Endometrial microvascular endothelial cells (primary cell): ENCODE results near the gene CACNB1. TPM values are rescaled to one million over a fixed set of nuclear protein-coding genes. Genes with fewer than 3 reads are reported as not detected.

Experiments used
- in situ Hi-C: cut with HindIII; loops from 2 replicates; pipeline ENCODE4 v1.10.0; 2017; ENCODE audit warnings: low sequenced_read_pairs, low pct_unique_long_range_greater_than_20kb; ENCODE audit errors: inconsistent ontology term
- total RNA-seq: library from RNA; depleted of rRNA; stranded (reverse); fragments of >200 nt; gene quantifications from one replicate; pipeline ENCODE4 v1.2.3, GENCODE V29; 2015; ENCODE audit errors: inconsistent ontology term

The CACNB1 gene
- 2.7 TPM for total RNA-seq

- in situ Hi-C loops = no loop called here
These were observed at the start of gene CACNB1 for GRCh38 chr17:39197380-39198185. TSS of gene CACNB1 (minus strand) at chr17:39197669. CDS start at chr17:39197495, 174 bp downstream.

- in situ Hi-C loops = no loop called here
These were observed 48.8 kb upstream of the CACNB1 start for GRCh38 chr17:39246274-39246673.

DNA sequence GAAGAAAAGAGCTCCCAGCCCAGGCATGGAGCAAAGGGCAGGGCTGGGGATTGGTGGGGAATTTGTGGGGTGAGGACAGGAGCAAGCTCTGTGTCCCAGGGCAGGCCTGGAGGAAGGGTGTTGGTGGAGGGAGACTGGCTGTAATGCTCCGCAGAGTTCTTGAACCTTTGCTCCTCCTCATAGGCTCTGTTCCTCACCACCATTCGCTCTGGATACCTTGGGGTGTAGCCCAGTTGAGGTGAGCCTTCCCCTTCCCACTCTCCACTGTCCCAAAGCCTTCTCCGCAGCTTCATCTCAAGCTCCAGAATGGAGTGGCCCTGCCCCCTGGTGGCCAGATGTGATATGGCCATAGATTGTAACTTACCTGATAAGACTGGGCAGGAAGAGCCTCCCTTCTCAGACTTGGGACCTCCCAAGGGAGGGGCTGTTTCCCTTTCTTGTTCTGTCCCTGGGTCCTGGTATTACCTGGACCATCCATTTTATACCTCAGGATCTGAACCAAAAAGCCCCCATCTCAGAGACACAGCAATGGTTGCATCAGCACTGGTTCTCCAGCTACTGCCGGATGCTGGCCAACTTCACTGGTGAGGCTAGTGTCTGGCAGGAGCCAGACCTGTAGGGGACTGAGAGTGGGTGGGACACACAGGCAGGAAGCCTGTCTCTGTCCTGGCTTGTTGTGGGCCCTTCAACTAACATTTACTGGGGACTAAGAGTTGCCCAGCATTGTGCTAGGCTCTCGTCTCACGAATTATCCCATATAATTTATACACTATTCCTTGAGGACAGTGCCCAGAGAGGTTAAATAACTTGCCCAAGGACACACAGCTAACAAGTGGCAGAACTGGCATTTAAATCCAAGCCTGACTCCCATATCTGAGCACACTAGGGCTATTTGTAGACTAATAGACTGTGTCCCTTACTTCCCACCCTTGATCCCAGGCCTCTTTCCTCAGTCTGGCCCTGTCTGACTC, 47.4 kb upstream of the CACNB1 start:
- in situ Hi-C loops = no loop called here

- in situ Hi-C loops = no loop called here
These were observed 46.6 kb upstream of the CACNB1 start for GRCh38 chr17:39244016-39244599.

GRCh38 chr17:39243155-39243554, 45.7 kb upstream of the CACNB1 start:
- in situ Hi-C loops = no loop called here

- in situ Hi-C loops = no loop called here
These were observed 43.2 kb upstream of the CACNB1 start for GRCh38 chr17:39240631-39241030.

GRCh38 chr17:39239640-39240314, 42.3 kb upstream of the CACNB1 start:
- in situ Hi-C loops = no loop called here

DNA sequence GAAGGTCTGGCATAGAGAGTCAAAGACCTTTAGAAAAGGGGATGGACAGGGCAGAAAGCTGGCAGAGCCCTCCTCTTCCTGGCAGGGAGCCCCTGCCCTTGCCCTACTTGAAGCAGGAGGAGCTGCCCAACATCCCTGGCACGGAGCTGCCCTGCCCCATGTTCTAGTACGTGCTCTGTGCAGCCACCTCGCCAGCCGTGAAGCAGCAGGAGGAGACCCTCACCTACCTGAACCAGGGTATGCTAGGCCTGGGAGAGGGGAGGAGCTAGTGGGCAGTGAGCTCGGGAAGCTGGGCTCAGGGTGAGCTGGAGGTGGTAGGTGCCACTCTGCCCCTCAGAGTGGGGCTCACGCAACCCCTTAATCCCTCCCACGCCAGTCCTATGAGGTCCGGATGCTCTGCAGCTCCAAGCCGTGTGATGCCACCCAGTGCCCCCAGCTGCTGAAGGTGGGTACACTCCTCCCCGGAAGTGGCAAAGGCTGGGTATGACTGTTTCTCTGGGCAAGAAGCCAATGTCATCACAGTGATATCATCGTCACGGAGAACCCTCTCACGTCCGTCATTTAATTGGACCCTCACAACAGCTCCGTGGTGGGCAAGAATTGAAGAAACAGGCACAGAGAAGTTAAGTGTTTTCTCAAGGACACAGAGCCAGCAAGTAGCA, 41.0 kb upstream of the CACNB1 start:
- in situ Hi-C loops = no loop called here

GRCh38 chr17:39237586-39237985, 40.1 kb upstream of the CACNB1 start:
- in situ Hi-C loops = no loop called here

DNA sequence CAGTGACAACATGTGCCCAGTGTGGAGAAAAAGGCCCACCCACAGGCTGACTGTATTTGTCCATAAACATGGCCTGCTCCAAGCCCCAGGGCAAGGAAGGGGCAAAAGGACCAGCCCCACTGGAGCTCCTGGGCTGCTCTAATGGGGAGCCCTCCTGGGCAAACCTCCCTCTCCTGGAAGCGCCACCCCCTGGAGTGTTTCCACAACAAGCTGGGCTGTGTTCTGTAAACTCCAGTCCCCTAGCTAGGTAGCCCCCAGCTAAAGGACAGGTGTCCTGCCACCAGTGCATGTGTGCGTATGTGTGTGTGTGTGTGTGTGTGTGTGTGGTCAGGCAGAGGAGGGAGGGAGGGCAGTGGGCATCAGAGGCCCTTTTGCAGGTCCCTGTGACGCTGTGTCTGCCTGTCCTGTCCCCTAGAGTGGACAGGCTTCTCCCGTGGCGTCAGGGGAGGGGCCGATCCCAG, 39.5 kb upstream of the CACNB1 start:
- in situ Hi-C loops = no loop called here

DNA sequence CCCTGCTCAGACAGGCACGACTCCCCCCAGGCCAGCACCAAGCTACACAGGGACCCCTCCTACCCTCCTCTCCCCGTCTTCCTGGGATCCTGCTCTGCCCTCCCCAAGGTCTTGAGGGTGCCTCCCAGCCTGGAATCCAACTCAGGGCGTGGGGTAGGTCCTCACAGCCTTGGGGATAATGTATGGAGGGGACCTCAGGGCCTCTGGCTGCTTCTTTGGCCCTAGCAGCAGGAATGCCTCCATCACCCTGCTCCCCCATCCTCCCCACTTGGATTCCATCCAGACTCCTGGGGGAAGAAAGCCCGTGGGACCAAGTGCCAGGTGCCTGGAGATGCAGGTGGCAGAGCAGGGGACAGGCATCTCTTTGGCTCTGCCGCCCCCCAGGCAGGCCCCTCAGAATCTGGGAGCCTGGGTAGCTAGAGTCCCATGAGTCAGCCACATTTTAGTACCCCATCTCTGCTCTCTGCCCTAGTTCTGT, 39.0 kb upstream of the CACNB1 start:
- in situ Hi-C loops = no loop called here

- in situ Hi-C loops = no loop called here
These were observed 38.3 kb upstream of the CACNB1 start for GRCh38 chr17:39235555-39236449.

- in situ Hi-C loops = no loop called here
These were observed 34.4 kb upstream of the CACNB1 start for GRCh38 chr17:39231591-39232551.

DNA sequence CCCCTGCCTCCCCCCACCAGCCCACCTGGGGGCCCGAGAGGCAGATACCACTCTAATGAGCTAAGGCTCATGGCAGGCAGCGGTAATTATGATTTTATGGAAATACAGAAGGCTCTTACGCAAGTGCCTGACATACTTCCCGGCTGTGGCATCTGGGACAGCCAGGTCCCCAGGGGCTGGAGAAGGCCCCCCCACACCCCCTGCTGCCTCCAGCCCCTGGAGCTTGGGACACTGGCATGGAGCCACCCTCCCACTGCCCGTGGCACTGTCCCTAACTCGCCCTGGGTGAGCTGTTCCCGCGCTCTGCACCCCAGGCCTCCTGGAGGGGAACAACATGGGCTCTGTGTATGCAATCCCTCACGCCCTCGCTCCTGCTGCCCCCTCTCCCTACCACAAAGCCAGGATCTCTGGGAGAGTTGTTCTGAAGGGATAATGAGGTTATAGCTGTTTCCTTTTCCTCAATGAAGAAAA, 33.7 kb upstream of the CACNB1 start:
- in situ Hi-C loops = no loop called here

DNA sequence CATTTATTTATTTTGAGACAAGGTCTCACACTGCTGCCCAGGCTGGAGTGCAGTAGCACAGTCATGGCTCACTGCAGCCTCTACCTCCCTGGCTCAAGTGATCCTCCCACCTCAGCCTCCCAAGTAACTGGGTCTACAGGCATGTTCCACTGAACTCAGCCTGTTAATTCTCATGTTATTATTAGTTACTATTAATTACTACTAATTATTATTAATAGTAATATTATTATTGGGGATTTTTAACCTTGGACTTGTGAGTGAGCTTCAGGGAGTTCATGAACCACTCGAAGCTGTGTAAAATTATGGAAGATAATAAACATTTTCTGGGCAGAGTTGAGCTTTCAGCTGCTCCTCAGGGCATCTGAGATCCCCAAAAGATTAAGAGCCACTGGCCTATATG, 32.9 kb upstream of the CACNB1 start:
- in situ Hi-C loops = no loop called here

- in situ Hi-C loops = no loop called here
These were observed 31.9 kb upstream of the CACNB1 start for GRCh38 chr17:39229274-39229913.
